K562 (cell line): ENCODE data around the gene RLN1.
"Not testable (repeated sequence)": the region's sequence is repeated elsewhere in the genome, so short reads cannot be mapped to it uniquely, and the experiment has no call there.

ENCODE experiments used
- BHLHE40 ChIP-seq: IDR thresholded peaks from 2 replicates; pipeline ENCODE4 v1.6.1; 2011; ENCODE audit warnings: low read length, improper control_type of control experiment
- BMI1 ChIP-seq: fragments of 150-350 bp; IDR thresholded peaks from 2 replicates; pipeline ENCODE4 v1.6.1; 2014; ENCODE audit warnings: low read length
- CUX1 ChIP-seq: fragments of 200-800 bp; sonication (Bioruptor generic); IDR thresholded peaks from 2 replicates; pipeline ENCODE4 v1.6.1; 2016; ENCODE audit warnings: missing genetic modification characterization, missing compliant biosample characterization
- DPF2 ChIP-seq: fragments of 450-650 bp; IDR thresholded peaks from 2 replicates; pipeline ENCODE4 v1.6.1; 2016
- FOXO4 ChIP-seq: fragments of 450-650 bp; formaldehyde crosslinking; IDR thresholded peaks from 2 replicates; pipeline ENCODE4 v1.4.0; 2020; ENCODE audit warnings: mild to moderate bottlenecking, moderate library complexity
- KDM2B ChIP-seq: fragments of 250-450 bp; sonication (Bioruptor Pico); IDR thresholded peaks from 2 replicates; pipeline ENCODE4 v1.8.0; 2021; ENCODE audit warnings: mild to moderate bottlenecking, moderate library complexity
- PHF8 ChIP-seq: fragments of 200-600 bp; sonication (generic); IDR thresholded peaks from 2 replicates; pipeline ENCODE4 v1.6.1; 2012; ENCODE audit warnings: mixed run types, mild to moderate bottlenecking, inconsistent platforms, low read length, moderate library complexity, borderline replicate concordance
- RAD21 ChIP-seq, 2 experiments: fragments of 250-450 bp in 1 of 2; fragments of 450-650 bp in 1 of 2; sonication (Bioruptor Pico) in 1 of 2; formaldehyde crosslinking in 1 of 2; IDR thresholded peaks in 1 of 2; conservative IDR thresholded peaks in 1 of 2; 2 replicates each; pipeline versions ENCODE4 v1.4.0 to v1.8.0; 2020 to 2022; ENCODE audit warnings: mild to moderate bottlenecking in 2 of 2, moderate library complexity in 1 of 2
- SRSF1 ChIP-seq: fragments of 200-400 bp; formaldehyde crosslinking; IDR thresholded peaks from 2 replicates; pipeline ENCODE4 v1.6.1; 2017; ENCODE audit warnings: mild to moderate bottlenecking, low read depth, low read length, moderate library complexity
- USF1 ChIP-seq: sonication (generic); formaldehyde crosslinking; IDR thresholded peaks from 2 replicates; pipeline ENCODE4 v1.9.0; 2022; ENCODE audit warnings: mild to moderate bottlenecking, missing genetic modification reagents
- ZFP1 ChIP-seq: fragments of 450-650 bp; formaldehyde crosslinking; IDR thresholded peaks from 2 replicates; pipeline ENCODE4 v1.4.0; 2020; ENCODE audit warnings: mild to moderate bottlenecking, mixed read lengths
- ZNF121 ChIP-seq: sonication (generic); formaldehyde crosslinking; conservative IDR thresholded peaks from 2 replicates; pipeline ENCODE4 v1.8.0; 2022; ENCODE audit warnings: missing genetic modification reagents
- ZNF184 ChIP-seq: sonication (generic); formaldehyde crosslinking; IDR thresholded peaks from 2 replicates; pipeline ENCODE4 v1.5.0; 2020; ENCODE audit warnings: missing genetic modification reagents

GRCh38 chr9:5331276-5331675 is 8.4 kb downstream of the RLN1 start:
- TF ChIP-seq ZNF121; BMI1; CUX1 (CRISPR knock-in tag); USF1 (CRISPR knock-in tag); ZNF184 (CRISPR knock-in tag); SRSF1; RAD21 (CRISPR knock-in tag; conservative IDR thresholded peaks at IDR 0.05 in 1 of 2, IDR thresholded peaks at IDR 0.05 in 1 of 2); DPF2; ZFP1 (CRISPR knock-in tag); KDM2B (CRISPR knock-in tag); PHF8; BHLHE40; FOXO4 (CRISPR knock-in tag): not testable (repeated sequence)
